ENCODE data around the gene TOLLIP.
"Not testable (repeated sequence)": the region's sequence is repeated elsewhere in the genome, so short reads cannot be mapped to it uniquely, and the experiment has no call there.

The TOLLIP gene

DNA sequence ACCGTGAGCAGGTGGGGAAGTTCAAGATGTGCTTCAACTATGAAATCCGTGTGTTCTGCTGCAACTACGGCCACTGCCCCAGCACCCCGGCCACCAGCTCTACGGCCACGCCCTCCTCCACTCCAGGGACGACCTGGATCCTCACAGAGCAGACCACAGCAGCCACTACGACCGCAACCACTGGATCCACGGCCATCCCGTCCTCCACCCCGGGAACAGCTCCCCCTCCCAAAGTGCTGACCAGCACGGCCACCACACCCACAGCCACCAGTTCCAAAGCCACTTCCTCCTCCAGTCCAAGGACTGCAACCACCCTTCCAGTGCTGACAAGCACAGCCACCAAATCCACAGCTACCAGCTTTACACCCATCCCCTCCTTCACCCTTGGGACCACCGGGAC is 63.7 kb downstream of the TOLLIP start:
- DNase-seq (ENCODE audit: low read depth), result not testable (repeated sequence)

DNA sequence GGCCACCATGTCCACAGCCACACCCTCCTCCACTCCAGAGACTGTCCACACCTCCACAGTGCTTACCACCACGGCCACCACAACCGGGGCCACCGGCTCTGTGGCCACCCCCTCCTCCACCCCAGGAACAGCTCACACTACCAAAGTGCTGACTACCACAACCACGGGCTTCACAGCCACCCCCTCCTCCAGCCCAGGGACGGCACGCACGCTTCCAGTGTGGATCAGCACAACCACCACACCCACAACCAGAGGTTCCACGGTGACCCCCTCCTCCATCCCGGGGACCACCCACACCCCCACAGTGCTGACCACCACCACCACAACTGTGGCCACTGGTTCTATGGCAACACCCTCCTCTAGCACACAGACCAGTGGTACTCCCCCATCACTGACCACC is 64.9 kb downstream of the TOLLIP start:
- not testable (repeated sequence) for DNase-seq (ENCODE audit: low read depth)

DNA sequence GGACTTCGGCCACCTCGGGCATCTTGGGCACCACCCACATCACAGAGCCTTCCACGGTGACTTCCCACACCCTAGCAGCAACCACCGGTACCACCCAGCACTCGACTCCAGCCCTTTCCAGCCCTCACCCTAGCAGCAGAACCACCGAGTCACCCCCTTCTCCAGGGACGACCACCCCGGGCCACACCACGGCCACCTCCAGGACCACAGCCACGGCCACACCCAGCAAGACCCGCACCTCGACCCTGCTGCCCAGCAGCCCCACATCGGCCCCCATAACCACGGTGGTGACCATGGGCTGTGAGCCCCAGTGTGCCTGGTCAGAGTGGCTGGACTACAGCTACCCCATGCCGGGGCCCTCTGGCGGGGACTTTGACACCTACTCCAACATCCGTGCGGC is 65.9 kb downstream of the TOLLIP start:
- DNase-seq (ENCODE audit: low read depth), result not testable (repeated sequence)

DNA sequence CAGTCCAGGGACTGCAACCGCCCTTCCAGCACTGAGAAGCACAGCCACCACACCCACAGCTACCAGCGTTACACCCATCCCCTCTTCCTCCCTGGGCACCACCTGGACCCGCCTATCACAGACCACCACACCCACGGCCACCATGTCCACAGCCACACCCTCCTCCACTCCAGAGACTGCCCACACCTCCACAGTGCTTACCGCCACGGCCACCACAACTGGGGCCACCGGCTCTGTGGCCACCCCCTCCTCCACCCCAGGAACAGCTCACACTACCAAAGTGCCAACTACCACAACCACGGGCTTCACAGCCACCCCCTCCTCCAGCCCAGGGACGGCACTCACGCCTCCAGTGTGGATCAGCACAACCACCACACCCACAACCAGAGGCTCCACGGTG is 66.7 kb downstream of the TOLLIP start:
- not testable (repeated sequence) for DNase-seq (ENCODE audit: low read depth)

DNA sequence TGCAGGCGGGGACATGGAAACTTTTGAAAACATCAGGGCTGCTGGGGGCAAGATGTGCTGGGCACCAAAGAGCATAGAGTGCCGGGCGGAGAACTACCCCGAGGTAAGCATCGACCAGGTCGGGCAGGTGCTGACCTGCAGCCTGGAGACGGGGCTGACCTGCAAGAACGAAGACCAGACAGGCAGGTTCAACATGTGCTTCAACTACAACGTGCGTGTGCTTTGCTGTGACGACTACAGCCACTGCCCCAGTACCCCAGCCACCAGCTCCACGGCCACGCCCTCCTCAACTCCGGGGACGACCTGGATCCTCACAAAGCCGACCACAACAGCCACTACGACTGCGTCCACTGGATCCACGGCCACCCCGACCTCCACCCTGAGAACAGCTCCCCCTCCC is 67.1 kb downstream of the TOLLIP start:
- no peak for DNase-seq (ENCODE audit: low read depth)

DNA sequence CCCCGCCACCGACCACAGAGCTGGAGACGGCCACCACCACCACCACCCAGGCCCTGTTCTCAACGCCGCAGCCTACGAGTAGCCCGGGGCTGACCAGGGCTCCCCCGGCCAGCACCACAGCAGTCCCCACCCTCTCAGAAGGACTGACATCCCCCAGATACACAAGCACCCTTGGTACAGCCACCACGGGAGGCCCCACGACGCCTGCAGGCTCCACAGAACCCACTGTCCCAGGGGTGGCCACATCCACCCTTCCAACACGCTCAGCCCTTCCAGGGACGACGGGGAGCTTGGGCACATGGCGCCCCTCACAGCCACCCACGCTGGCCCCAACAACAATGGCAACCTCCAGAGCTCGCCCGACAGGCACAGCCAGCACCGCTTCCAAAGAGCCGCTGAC is 67.7 kb downstream of the TOLLIP start:
- DNase-seq (ENCODE audit: low read depth), result no peak

DNA sequence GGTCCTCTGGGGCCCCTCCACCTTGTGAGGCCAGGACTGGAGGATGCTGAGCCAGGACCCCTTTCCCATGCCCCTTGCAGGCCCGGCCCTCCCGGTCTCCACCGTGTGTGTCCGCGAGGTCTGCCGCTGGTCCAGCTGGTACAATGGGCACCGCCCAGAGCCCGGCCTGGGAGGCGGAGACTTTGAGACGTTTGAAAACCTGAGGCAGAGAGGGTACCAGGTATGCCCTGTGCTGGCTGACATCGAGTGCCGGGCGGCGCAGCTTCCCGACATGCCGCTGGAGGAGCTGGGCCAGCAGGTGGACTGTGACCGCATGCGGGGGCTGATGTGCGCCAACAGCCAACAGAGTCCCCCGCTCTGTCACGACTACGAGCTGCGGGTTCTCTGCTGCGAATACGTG is 68.7 kb downstream of the TOLLIP start:
- DNase-seq (ENCODE audit: low read depth), result no peak

DNA sequence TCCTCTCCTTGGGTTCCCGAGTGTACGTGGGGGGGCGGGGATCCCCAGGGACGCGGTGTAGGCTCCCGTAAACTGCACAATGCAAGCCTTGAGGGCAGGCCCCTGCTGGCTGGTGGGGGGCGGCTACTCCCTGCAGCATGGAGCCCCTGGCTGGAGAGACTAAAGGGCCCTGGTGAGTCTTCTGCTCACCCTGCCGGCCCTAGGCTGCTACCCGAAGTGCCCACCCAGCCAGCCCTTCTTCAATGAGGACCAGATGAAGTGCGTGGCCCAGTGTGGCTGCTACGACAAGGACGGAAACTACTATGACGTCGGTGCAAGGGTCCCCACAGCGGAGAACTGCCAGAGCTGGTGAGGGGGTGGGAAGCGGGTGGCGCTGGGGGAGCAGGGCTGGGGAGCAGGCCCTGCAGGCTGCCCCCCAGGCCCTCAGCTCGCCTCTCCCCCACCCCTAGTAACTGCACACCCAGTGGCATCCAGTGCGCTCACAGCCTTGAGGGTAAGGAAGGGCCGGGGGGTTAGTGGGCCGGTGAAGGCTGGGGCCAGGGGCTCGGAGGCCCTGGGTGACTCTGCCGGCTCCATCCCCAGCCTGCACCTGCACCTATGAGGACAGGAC is 69.7 kb downstream of the TOLLIP start:
- DNase-seq (ENCODE audit: low read depth), result no peak

DNA sequence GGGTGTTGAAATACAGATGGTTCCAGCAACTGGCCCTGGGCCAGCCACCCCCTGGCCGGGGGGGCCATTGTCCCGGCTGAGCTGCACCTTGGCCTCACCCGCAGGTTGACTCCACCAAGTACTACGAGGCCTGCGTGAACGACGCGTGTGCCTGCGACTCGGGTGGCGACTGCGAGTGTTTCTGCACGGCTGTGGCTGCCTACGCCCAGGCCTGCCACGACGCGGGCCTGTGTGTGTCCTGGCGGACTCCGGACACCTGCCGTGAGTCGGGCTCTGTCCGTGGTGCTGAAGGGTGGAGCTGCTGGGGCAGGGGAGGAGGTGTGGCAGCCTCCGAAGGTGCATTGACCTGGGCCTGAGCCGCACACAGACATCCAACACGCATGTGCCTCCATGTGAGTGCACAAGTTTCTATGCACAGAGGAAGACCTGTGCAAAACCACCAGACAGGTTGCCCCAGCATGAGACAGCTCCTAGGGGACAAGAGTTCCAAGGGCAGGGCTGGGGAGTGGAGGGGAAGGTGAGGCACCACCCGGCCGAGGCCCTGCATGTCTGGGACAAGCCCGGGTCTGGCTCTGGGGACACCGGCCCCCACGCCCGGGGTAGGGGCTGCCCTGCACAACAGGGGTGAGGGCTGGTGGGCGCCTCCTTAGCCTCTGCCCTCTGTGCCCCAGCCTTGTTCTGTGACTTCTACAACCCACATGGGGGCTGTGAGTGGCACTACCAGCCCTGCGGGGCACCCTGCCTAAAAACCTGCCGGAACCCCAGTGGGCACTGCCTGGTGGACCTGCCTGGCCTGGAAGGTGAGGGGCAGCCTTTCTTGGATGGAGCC is 70.5 kb downstream of the TOLLIP start:
- DNase-seq (ENCODE audit: low read depth), result no peak

DNA sequence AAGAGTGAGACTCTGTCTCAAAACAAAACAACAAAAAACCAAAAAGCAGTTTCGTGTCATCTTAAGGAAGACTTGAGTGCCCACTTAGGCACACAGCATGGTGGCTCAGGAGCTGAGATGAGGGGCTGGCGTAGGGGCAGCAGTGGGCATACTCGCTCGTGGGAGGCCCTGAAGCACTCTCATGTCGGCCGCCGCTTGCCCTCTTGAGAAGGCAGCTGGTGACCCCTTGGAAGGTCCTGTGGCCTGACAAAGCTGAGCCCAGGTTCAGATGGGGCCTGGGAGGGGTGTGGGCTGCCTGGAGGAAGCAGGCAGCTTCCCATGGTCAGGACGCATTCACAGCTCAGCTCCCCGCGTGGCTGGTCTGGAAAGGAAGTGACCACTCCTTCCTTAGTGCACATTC is 71.6 kb downstream of the TOLLIP start:
- no peak for DNase-seq (ENCODE audit: low read depth)

DNA sequence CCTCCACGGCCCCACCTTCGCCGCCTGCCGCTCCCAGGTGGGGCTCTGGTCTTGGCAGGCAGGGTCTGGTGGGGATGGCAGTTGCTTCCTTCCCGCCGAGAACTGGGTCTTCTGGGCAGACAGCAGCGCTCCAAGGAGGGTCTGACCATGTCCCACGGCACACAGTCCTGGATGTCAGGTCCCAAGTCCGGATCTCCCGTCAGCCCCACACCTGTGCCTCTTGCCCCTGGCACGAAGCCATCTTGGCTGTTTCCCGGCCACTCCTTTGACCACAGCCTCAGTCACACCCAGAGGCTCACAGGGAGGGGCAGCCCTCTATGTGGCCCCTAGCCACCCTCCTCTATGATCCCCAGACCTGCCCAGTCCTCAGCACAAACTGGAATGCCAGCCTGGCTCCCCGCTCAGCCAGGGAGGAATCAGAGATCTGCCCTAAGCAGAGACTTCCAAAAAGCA is 72.3 kb downstream of the TOLLIP start:
- no peak for DNase-seq (ENCODE audit: low read depth)

DNA sequence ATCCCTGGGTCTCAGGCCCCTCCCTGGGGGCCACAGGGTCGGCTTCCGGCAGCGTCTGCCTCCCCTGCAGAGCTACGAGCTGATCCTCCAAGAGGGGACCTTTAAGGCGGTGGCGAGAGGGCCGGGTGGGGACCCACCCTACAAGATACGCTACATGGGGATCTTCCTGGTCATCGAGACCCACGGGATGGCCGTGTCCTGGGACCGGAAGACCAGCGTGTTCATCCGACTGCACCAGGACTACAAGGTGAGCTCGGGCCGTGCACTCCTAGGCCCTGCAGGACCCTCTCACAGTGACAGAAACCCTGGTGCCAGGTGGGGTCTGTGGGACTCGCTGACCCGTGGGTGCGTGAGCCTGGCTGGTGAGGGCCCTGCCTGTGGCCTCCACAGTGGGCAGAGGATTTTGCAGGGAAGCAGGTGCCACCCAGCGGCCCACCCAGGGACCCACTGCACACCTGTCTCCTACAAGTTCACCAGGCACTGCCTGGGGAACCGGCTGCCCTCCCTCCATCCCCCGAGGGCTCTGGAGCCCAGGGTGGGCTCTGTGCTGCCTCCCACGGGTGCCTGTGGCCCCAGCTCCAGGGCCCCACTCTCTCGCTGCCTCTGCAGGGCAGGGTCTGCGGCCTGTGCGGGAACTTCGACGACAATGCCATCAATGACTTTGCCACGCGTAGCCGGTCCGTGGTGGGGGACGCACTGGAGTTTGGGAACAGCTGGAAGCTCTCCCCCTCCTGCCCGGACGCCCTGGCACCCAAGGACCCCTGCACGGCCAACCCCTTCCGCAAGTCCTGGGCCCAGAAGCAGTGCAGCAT is 72.9 kb downstream of the TOLLIP start:
- DNase-seq (ENCODE audit: low read depth), result no peak

DNA sequence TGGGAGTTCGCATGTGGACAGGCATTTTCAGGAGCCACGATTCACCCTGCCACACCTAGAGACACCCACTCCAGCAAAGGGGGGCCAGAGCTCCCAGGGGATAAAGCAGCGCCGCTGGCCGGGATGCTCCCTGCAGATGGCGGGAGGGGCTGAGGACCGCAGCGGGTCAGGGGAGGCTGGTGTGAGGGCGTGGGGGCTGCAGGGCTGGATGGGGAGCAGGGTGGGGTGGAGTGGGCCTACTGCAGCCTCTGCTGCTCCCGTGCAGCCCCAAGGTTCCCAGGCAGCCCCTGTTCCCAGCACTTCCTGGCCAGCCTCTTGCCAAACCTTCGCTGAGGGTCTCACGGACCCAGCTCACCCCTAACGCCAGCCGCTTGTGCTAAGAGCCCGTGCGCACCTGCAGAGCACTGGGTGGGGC is 73.5 kb downstream of the TOLLIP start:
- DNase-seq (ENCODE audit: low read depth), result no peak

DNA sequence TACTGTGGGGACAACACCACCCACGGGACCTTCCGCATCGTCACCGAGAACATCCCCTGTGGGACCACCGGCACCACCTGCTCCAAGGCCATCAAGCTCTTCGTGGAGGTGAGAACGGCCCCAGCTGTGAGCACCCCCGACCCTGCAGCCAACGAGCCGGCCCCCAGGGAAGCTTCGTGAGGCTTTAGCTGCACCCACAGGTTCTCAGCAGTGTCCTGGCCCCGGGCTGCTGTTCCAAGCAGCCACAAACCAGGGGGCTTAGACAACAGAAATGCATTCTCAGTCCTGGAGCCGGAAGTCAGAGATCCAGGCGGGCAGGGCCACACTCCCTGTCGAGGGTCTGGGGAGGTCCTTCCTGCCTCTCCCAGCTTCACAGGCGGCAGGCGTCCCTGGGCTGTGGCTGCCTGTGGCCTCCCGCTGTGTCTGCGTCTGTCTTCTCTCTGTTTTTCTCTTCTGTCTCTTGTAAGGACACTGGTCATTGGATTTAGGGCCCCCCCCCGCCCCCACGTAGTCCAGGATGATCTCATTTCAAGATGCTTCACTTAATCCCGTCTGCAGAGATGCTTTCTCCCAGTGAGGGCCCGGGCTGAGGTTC is 74.0 kb downstream of the TOLLIP start:
- DNase-seq (ENCODE audit: low read depth), result no peak

DNA sequence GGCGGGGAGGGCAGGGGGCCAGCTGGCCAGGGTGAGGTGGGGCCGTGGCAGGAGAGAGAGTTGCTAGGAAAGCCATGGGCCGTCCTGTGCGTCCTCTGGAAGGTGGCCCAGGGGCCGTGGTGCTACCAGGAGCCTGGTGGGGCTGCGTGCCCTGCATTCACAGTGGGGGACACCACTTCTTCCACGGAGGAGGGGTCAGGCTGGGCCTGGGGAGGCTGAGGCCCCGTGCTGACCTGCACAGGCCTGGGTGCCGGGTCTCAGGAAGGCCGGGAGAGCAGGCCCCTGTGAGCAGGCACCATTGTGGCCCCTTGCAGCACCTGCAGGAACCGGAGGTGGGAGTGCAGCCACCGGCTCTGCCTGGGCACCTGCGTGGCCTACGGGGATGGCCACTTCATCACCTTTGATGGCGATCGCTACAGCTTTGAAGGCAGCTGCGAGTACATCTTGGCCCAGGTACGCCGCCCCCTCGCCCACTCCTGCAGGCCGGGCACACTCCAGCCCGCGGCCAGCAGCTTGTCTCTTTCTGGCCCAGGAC is 74.6 kb downstream of the TOLLIP start:
- no peak for DNase-seq (ENCODE audit: low read depth)

DNA sequence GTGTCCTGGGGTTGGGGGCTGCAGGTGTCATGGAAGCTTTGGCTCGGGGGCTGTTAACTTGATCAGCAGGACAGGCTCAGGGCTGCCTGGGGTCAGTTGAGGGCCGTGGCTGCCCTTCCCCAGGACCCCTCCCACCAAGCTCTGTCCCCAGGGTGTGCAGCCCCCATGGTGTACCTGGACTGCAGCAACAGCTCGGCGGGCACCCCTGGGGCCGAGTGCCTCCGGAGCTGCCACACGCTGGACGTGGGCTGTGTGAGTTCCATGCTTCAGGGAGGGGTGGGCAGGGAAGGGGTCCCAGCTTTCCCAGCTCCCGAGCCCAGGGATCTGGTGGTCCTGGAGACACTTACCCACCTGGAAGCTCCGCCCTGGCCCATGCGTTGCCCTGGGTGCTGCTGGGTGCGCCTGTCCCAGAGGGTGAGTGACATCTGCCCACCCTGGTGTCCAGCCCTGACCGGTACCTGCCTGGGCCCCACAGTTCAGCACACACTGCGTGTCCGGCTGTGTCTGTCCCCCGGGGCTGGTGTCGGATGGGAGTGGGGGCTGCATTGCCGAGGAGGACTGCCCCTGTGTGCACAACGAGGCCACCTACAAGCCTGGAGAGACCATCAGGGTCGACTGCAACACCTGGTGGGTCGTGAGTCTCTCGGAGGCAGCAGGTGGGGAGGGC is 75.2 kb downstream of the TOLLIP start:
- no peak for DNase-seq (ENCODE audit: low read depth)

DNA sequence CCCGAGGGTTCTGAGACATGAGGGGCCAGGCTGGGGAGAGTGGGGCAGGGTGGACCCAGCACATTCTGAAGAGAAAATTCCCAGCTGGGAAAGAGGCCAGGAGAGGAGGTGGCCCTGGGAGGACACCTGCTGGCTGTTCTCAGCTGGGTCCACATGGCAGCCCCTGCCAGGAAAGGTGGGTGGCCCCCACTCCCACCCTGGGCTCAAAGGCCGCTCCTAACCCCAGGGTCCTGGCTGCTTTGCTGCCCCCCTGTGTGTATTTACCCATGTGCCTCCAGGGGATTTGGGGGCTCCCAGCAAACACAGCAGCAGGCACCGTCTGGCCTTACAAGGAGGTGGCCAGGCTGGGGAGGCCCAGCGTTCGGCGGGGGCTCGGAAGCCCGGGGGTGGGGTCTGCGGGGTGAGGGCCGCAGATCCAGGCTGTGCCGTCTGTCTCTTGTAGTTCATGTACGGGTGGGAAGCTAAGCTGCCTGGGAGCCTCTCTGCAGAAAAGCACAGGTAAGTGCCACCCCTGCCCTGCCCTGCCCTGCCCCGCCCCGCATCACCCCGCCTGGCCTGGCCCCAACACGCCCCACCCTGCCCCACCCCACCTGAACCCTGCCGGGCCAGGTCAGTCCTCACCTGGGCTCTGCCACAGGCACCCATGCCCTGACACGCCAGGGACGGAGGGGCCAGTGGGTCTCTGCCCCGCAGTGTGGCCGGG is 75.9 kb downstream of the TOLLIP start:
- no peak for DNase-seq (ENCODE audit: low read depth)

DNA sequence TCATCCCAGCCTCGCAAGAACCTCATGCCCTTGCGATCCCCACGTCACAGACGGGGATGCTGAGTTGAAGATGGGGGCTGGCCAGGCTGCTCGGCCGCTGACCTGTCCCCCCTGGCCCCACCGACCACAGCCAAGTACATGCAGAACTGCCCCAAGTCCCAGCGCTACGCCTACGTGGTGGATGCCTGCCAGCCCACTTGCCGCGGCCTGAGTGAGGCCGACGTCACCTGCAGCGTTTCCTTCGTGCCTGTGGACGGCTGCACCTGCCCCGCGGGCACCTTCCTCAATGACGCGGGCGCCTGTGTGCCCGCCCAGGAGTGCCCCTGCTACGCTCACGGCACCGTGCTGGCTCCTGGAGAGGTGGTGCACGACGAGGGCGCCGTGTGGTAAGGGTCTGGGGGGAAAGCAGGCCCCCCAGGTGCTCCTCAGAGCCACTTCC is 76.5 kb downstream of the TOLLIP start:
- DNase-seq (ENCODE audit: low read depth), result no peak

DNA sequence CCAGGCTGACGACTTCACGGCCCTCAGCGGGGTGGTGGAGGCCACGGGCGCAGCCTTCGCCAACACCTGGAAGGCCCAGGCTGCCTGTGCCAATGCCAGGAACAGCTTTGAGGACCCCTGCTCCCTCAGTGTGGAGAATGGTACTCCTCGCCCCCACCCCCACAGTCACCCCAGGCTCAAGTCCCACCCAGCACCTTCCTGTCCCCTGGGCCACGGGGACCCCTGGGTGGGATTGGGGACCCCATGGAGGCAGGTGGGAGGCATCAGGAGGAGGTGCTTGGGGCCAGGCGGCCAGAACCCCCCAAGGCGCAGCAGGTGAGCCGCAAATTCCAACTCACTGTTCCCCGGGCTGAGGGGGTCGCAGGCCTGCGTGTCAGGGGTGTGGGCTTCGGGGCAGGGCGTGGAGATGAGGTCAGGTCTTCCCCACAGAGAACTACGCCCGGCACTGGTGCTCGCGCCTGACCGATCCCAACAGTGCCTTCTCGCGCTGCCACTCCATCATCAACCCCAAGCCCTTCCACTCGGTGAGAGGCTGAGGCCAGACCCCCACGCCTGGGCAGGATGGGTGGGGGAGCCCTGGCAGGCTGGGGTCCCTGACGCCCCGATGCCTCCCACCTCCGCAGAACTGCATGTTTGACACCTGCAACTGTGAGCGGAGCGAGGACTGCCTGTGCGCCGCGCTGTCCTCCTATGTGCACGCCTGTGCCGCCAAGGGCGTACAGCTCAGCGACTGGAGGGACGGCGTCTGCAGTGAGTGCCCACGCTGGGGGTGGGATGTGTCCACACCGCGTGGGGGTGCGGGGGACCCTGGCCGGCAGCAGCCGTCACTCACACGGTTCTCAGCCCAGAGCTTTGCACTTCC is 77.2 kb downstream of the TOLLIP start:
- no peak for DNase-seq (ENCODE audit: low read depth)

Measured in ELR (cell line).